GM18505 (cell line): Measurements from ENCODE around the gene KRT23.
"Not testable (repeated sequence)": the region's sequence is repeated elsewhere in the genome, so short reads cannot be mapped to it uniquely, and the experiment has no call there.

Experiments
- ATAC-seq: cut with Tn5 transposase; IDR thresholded peaks from one replicate; pipeline ENCODE4 v1.9.1; 2021; ENCODE audit not compliant: unreplicated experiment
- POLR2A ChIP-seq: IDR thresholded peaks from 4 replicates; pipeline ENCODE4 v1.6.1; 2011; ENCODE audit warnings: borderline replicate concordance; ENCODE audit not compliant: insufficient read depth, insufficient read length; ENCODE audit errors: extremely low read depth

Gene KRT23

DNA sequence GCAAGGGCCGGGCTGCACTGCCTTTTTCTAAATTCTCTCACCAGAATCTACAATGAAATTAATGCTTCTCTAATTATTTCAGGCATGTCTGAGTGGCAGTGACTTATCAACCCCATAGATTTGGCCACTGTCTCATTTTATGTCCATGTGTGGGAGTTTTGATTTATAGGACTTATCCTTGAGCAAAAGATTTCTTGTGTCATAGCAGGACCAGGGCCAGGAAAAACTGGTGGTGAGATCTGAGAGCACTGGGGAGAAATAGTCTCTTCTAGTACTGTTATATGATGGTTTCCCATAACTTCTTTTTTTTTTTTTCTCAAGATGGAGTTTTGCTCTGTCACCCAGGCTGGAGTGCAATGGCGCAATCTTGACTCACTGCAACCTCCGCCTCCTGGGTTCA, 1.5 kb upstream of the KRT23 start:
- no peak for ATAC-seq
- no peak for TF ChIP-seq POLR2A

DNA sequence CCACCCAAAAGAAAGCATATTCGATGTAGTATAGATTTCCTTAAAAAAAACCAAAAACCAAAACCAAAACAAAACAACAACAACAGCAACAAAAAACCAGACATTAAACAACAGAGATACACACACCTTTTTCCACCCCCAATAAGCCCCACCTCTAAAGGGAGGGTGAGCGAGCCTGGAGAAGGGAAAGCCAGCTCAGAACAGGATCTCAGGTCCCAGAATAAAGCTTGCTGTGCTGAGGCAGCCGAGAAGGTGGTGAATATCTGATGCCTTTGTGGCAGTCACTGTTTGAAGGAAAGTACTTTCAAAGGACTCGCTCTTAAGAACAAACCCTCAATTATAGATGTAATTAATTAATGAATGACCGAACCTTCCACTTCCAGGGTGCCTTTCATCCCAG, 470 bp downstream of the KRT23 start:
- ATAC-seq = no peak
- no peak for TF ChIP-seq POLR2A

DNA sequence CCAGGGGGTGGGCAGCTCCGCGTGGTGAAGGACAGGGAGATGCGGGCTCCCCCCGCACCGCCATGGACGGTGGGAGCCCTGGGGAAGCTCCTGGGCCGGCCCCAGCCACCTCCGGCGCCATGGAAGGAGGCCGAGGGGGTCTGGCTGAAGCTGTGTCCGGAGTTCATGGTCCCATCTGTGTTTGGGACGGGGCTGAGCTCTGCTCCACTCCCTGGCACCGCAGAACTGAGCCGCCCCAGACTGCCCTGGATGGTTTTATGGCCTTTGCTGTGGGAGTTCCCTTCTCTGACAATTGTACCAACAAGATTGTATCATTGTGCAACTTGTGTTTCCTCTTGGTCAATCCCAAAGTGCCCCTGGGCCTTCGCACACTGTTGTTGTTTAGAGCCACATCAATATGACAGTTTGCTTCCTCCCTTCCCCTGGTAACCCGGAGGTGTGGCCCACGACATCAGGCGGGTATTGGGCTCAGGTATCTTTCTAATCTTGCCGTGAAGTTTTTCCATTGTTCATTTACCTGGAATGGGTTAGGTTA, 942 bp downstream of the KRT23 start:
- no peak for TF ChIP-seq POLR2A
- no peak for ATAC-seq

- no peak for ATAC-seq
- no peak for TF ChIP-seq POLR2A
Measured at GRCh38 chr17:40935624-40936023, 1.8 kb downstream of the KRT23 start.

DNA sequence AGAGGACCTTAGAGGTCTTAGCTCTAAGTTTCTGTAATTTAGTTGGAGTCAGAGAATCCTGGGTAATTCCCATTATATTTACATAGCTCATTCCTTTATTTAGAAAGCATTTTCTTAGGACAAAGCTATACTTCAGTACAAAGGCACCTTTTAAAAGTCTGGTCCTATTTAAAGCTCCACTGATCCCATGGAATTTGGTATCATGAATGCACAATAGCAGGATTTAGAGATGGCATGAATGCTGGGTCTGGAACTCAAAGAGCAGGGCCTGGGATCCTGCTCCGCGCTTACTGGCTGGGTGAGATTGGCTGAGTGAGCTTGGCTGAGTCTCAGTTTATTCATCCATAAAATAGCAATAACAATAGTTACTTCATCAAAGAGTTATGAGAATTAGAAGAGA, 4.8 kb downstream of the KRT23 start:
- no peak for TF ChIP-seq POLR2A
- no peak for ATAC-seq

DNA sequence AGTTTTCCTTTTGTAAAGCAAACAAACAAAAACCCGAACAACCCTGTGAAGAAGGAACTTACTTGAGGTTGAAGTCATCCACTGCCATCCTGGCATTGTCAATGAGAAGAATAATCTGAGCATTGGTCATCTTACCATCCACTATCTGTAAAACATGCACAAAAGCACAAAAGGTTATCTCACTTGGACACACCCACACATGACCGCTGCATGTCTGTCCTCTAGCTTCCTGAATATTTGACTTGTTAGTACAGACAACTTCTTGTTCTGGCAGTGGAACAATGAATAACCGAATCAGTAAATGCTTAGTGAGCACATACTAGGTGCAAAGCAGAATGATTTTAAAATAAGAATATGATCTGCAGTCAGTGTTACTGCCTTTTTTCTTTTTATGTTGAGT, 6.1 kb downstream of the KRT23 start:
- TF ChIP-seq POLR2A = no peak
- no peak for ATAC-seq

DNA sequence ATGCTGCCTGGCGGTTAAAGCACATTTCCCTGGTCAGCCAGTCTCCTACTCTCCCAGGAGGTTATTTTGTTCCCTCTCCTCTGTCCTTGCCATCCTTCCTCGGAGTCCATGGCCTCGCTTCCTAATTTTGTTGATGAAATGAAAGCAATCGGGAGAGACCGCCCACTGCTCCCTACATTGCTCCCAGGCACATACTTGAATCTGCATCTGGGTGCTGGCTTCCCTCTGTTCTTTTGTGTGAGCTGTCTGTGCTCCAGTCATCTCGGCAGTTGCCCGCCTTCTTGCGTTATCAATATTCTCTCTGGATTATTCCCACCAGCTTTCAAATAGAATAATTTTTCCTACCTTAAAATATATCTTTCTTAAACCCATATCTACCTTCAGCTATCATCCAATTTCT, 11.1 kb downstream of the KRT23 start:
- no peak for TF ChIP-seq POLR2A
- no peak for ATAC-seq

DNA sequence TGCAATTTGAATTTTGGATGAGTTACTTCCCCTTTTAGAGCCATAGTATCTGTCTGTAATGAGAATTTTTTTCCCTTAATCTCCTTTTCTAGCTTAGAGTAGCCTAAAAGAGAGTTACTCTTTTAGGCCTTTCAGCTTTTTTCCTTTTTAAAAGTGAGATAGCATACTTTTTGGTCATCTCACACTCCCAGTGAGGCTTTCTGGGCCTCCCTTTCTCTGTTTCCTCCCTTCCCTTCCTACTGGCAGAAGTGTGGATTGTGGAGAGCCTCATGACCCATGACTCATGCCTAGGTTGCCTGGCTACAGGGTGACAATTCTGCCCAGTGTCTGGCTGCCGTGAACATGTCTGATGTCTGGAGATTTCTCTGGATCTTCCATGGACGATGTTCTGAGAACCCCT, 15.2 kb downstream of the KRT23 start:
- ATAC-seq = no peak
- TF ChIP-seq POLR2A = no peak

- no peak for TF ChIP-seq POLR2A
- no peak for ATAC-seq
Measured at GRCh38 chr17:40921026-40921425, 16.4 kb downstream of the KRT23 start.

DNA sequence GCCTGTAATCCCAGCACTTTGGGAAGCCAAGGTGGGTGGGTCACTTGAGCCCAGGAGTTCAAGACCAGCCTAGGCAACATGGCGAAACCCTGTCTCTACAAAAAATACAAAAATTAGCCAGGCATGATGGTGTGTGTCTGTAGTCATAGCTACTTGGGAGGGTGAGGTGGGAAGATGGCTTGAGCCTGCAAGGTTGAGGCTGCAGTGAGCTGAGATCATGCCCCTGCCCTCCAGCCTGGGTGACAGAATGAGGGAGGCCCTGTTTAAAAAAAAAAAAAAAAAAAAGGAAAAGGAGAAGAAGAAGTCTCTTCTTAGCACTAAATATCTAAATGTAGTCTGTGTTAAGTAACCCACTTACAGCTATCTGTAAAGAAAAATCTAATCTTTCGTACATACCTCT, 20.3 kb downstream of the KRT23 start:
- not testable (repeated sequence) for ATAC-seq

DNA sequence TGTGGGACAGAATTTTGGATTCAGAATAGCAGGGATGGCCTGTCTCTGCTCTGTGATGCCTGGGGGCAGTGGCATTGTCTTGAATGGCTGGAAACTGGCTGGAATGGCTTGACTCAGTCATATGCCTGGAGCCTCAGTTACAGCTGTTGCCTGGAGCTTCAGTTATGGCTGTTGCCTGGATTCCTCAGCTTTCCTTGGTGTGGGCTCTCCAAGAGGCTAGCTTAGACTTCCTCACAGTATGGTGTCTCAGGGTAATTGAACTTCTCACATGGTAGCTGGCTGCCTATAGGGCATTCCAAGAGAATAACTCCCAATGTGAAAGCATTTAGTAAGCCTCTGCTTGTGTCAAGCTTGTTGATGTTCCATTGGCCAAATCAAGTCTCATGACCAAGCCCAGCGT, 21.1 kb downstream of the KRT23 start:
- no peak for ATAC-seq
- TF ChIP-seq POLR2A = no peak

- no peak for TF ChIP-seq POLR2A
- ATAC-seq = no peak
Measured at GRCh38 chr17:40915721-40916256, 21.7 kb downstream of the KRT23 start.

DNA sequence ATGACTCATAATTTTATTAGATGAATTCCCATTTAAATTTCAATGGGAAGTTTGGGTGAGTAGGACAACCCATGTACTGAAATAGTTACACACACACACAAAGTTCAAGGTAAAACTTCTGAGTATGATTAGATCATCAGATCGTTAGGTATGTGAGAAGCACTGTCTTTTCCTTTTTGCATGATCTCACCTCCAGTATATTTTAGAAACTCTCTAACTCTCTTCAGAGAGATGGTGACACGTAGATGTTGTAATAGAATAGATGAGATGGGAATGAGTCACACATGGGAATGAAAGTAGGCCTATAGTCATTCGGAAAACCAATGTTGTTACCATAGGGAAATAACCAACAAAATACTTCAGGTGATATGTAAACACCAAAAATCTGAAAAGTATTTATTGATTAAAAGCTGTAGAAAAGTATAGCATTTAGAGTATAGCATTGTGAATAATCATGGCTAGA, 22.2 kb downstream of the KRT23 start:
- no peak for TF ChIP-seq POLR2A
- ATAC-seq = no peak

DNA sequence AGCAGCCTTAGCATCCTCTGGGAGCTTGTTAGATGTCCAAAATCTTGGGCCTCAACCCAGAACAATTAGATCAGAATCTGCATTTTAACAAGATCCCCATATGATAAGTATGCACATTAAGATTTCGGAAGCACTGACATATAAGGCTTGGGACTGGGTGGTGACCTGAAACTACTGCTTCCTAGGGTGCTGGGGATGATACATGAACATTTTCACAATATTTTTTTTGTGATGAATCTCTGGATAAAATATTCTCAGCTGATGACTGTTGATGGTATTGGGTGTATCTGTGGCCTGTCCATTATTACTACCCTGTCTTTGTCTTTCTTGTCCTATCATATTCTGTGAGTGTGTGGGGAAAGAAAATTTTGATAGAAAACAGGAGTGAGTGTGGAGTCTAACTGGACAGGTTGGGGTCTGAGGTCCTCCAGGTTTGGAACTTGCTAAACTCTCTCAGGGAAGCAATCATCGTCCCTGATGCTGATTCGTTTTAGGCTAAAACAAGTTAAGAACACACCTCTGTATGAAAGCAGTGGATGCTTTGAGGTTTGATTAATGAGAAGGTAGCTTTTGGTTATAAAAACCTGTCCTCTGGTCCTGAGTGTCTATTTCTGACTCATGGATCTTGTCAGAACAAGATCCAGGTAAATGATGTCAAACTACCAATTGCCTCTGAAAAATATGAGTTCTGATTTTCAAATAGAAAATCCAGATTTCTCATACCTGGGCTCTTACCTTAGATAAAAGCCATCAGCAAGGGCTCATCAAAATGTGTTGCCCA, 23.2 kb downstream of the KRT23 start:
- ATAC-seq = no peak
- TF ChIP-seq POLR2A = no peak

- TF ChIP-seq POLR2A = no peak
- no peak for ATAC-seq
Measured at GRCh38 chr17:40912486-40913210, 24.8 kb downstream of the KRT23 start.

- TF ChIP-seq POLR2A = no peak
- no peak for ATAC-seq
Measured at GRCh38 chr17:40910441-40910841, 27.0 kb downstream of the KRT23 start.
